ENCODE data around the gene CDK10. TPM values are rescaled to one million over a fixed set of nuclear protein-coding genes. Genes with fewer than 3 reads are reported as not detected.

The CDK10 gene
- polyA plus RNA-seq, 3 donors = 16.5 to 107 (median 18.3) TPM

GRCh38 chr16:89737341-89738071, 51.0 kb downstream of the CDK10 start:
- no peak overlapping the region for H3K4me2 ChIP-seq (replicated peaks; ENCODE audit: extremely low read depth, low read length, poor library complexity, severe bottlenecking)
- H3K27ac ChIP-seq (ENCODE audit: low read depth in 1 of 2, low read length in 2 of 2) = no peak overlapping the region
- no peaks in the 10 kb centered on the region for H3K4me1 ChIP-seq (ENCODE audit: control insufficient read depth in 1 of 2, insufficient read depth in 2 of 2, low read length in 2 of 2)
- H3K27ac Mint-ChIP-seq = peak overlapping the region in 1 of 7 donors; percentile 71
- WGBS (ENCODE audit: insufficient coverage) = 83% methylated on average over 9 of the region's 20 CpGs
- H3K36me3 Mint-ChIP-seq = peaks cover 79 to 97% of the 10 kb centered on the region in 2 donors
- H4K20me1 ChIP-seq (ENCODE audit: insufficient read depth, low read length) = peaks cover 93% of the 10 kb centered on the region
- intact Hi-C loops (cut with micrococcal nuclease) = no loop called here
- no peak overlapping the region for H3K4me3 Mint-ChIP-seq
- peaks cover 2% of the 10 kb centered on the region for H3K4me1 Mint-ChIP-seq
- no peak for TF ChIP-seq CTCF (IDR thresholded peaks at IDR 0.05)
- H3K27me3 Mint-ChIP-seq (ENCODE audit: low read depth in 3 of 3) = peaks cover 0 to 2% (median 0%) of the 10 kb centered on the region in 3 donors
- no peak for DNase-seq
- H3K36me3 ChIP-seq (replicated peaks in 1 of 2; ENCODE audit: control insufficient read depth in 1 of 2, insufficient read depth in 2 of 2, low read length in 2 of 2) = peaks cover 92 to 99% of the 10 kb centered on the region in 2 donors
- H3K9ac ChIP-seq (ENCODE audit: insufficient read depth, low read length, poor library complexity, severe bottlenecking) = no peak overlapping the region
- no peak overlapping the region for H2AFZ ChIP-seq (ENCODE audit: insufficient read depth, low read depth, low read length, poor library complexity, severe bottlenecking)
- no peak overlapping the region for H3K4me3 ChIP-seq (replicated peaks in 1 of 3; ENCODE audit: low read depth in 2 of 3, low read length in 3 of 3)
- H3K27me3 ChIP-seq (ENCODE audit: control insufficient read depth in 2 of 2, insufficient read depth in 2 of 2, low read length in 2 of 2) = no peaks in the 10 kb centered on the region
- H3K79me2 ChIP-seq (ENCODE audit: insufficient read depth, low read length) = peaks cover 19% of the 10 kb centered on the region
- no peaks in the 10 kb centered on the region for H3K9me3 ChIP-seq (replicated peaks in 1 of 2; ENCODE audit: control insufficient read depth in 1 of 2, insufficient read depth in 1 of 2, low read length in 2 of 2)
- H3K9me3 Mint-ChIP-seq = peaks cover 0 to under 1% (median 0%) of the 10 kb centered on the region in 7 donors

DNA sequence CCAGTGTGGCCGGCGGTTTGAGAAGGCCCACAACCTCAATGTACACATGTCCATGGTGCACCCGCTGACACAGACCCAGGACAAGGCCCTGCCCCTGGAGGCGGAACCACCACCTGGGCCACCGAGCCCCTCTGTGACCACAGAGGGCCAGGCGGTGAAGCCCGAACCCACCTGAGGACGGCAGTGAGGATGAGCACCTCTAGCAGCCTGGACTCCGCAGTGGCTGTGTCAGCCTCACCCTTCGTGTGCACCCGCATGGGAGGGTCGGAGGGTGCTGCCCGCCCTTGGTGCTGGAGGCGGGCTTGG, 51.5 kb downstream of the CDK10 start:
- intact Hi-C loops (cut with micrococcal nuclease) = no loop called here
- Histone ChIP-seq H3K27ac (ENCODE audit: low read depth in 1 of 2, low read length in 2 of 2) (no peak overlapping the region), H3K27me3 (ENCODE audit: control insufficient read depth in 2 of 2, insufficient read depth in 2 of 2, low read length in 2 of 2) (no peaks in the 10 kb centered on the region), H3K9ac (ENCODE audit: insufficient read depth, low read length, poor library complexity, severe bottlenecking) (no peak overlapping the region), H3K4me2 (replicated peaks; ENCODE audit: extremely low read depth, low read length, poor library complexity, severe bottlenecking) (no peak overlapping the region), H3K4me3 (replicated peaks in 1 of 3; ENCODE audit: low read depth in 2 of 3, low read length in 3 of 3) (no peak overlapping the region), H3K4me1 (ENCODE audit: control insufficient read depth in 1 of 2, insufficient read depth in 2 of 2, low read length in 2 of 2) (no peaks in the 10 kb centered on the region), H2AFZ (ENCODE audit: insufficient read depth, low read depth, low read length, poor library complexity, severe bottlenecking) (no peak overlapping the region), H3K79me2 (ENCODE audit: insufficient read depth, low read length) (peaks cover 14% of the 10 kb centered on the region), H4K20me1 (ENCODE audit: insufficient read depth, low read length) (peaks cover 93% of the 10 kb centered on the region), H3K9me3 (replicated peaks in 1 of 2; ENCODE audit: control insufficient read depth in 1 of 2, insufficient read depth in 1 of 2, low read length in 2 of 2) (no peaks in the 10 kb centered on the region), H3K36me3 (replicated peaks in 1 of 2; ENCODE audit: control insufficient read depth in 1 of 2, insufficient read depth in 2 of 2, low read length in 2 of 2) (peaks cover 87 to 99% of the 10 kb centered on the region in 2 donors)
- Mint-ChIP-seq H3K36me3 (peaks cover 77 to 96% of the 10 kb centered on the region in 2 donors), H3K4me1 (peaks cover 2% of the 10 kb centered on the region), H3K4me3 (no peak overlapping the region), H3K27me3 (ENCODE audit: low read depth in 3 of 3) (peaks cover 0 to 2% (median 0%) of the 10 kb centered on the region in 3 donors), H3K27ac (peak overlapping the region in 1 of 7 donors; percentile 71), H3K9me3 (no peaks in the 10 kb centered on the region)
- WGBS (ENCODE audit: insufficient coverage) = 96% methylated on average over 13 of the region's 14 CpGs
- no peak for DNase-seq
- no peak for TF ChIP-seq CTCF (IDR thresholded peaks at IDR 0.05)
